Liver (tissue), 9 donors: ENCODE data around the gene TBX15. TPM values are rescaled to one million over a fixed set of nuclear protein-coding genes. Genes with fewer than 3 reads are reported as not detected.

Experiments
- DNase-seq: peaks from one replicate; pipeline ENCODE4 v3.0.0-alpha.2; 2017; ENCODE audit warnings: low spot score
- H3K27ac ChIP-seq, 2 donors: one replicate each; pipeline ENCODE4 v1.7.0; 2013; ENCODE audit warnings: inconsistent platforms in 2 of 2, low read length in 2 of 2, control low read depth in 1 of 2, low read depth in 1 of 2, mild to moderate bottlenecking in 1 of 2
- H3K27me3 ChIP-seq, 4 donors: one replicate each; pipeline versions ENCODE4 v1.6.1 to v1.7.0; 2013; ENCODE audit warnings: low read length in 3 of 4, inconsistent platforms in 1 of 4, mild to moderate bottlenecking in 1 of 4, moderate library complexity in 1 of 4; ENCODE audit not compliant: control insufficient read depth in 4 of 4, insufficient read depth in 4 of 4
- H3K36me3 ChIP-seq, 4 donors: one replicate each; pipeline versions ENCODE4 v1.6.1 to v1.7.0; 2013; ENCODE audit warnings: low read length in 3 of 4, mild to moderate bottlenecking in 3 of 4, low read depth in 1 of 4, moderate library complexity in 1 of 4; ENCODE audit not compliant: control insufficient read depth in 4 of 4, insufficient read depth in 3 of 4
- H3K4me1 ChIP-seq, 4 donors: one replicate each; pipeline versions ENCODE4 v1.6.1 to v1.7.0; 2013; ENCODE audit warnings: low read length in 3 of 4, mild to moderate bottlenecking in 3 of 4, moderate library complexity in 1 of 4; ENCODE audit not compliant: control insufficient read depth in 4 of 4, insufficient read depth in 4 of 4
- H3K4me3 ChIP-seq, 3 donors: one replicate each; pipeline versions ENCODE4 v1.6.1 to v1.7.0; 2013; ENCODE audit warnings: low read length in 3 of 3, control low read depth in 1 of 3, low read depth in 1 of 3, mild to moderate bottlenecking in 1 of 3
- H3K9ac ChIP-seq, 2 donors: one replicate each; pipeline ENCODE4 v1.7.0; 2013; ENCODE audit warnings: low read length in 2 of 2, mild to moderate bottlenecking in 2 of 2, moderate library complexity in 2 of 2, control low read depth in 1 of 2, low read depth in 1 of 2
- H3K9me3 ChIP-seq, 4 donors: one replicate each; pipeline versions ENCODE4 v1.6.1 to v1.7.0; 2013; ENCODE audit warnings: low read length in 3 of 4; ENCODE audit not compliant: control insufficient read depth in 4 of 4
- EGR1 ChIP-seq, 2 donors: IDR thresholded peaks; 2 replicates each; pipeline ENCODE4 v1.6.1; 2016 to 2018; ENCODE audit warnings: antibody characterized with exemption in 2 of 2, low read depth in 2 of 2
- FOXA1 ChIP-seq: IDR thresholded peaks from 2 replicates; pipeline ENCODE4 v1.6.1; 2016; ENCODE audit warnings: antibody characterized with exemption
- FOXA2 ChIP-seq: IDR thresholded peaks from 2 replicates; pipeline ENCODE4 v1.6.1; 2016; ENCODE audit warnings: antibody characterized with exemption
- GABPA ChIP-seq, 2 donors: IDR thresholded peaks in 1 of 2; conservative IDR thresholded peaks in 1 of 2; 2 replicates each; pipeline ENCODE4 v1.6.1; 2016; ENCODE audit warnings: antibody characterized with exemption in 2 of 2, mild to moderate bottlenecking in 1 of 2, moderate library complexity in 1 of 2
- HNF4G ChIP-seq: IDR thresholded peaks from 2 replicates; pipeline ENCODE4 v1.6.1; 2016; ENCODE audit warnings: antibody characterized with exemption
- JUND ChIP-seq, 2 donors: IDR thresholded peaks; 2 replicates each; pipeline ENCODE4 v1.6.1; 2016; ENCODE audit warnings: antibody characterized with exemption in 2 of 2
- NR2F2 ChIP-seq: IDR thresholded peaks from 2 replicates; pipeline ENCODE4 v1.6.1; 2016; ENCODE audit warnings: antibody characterized with exemption
- RAD21 ChIP-seq, 2 donors: IDR thresholded peaks; 2 replicates each; pipeline ENCODE4 v1.6.1; 2016; ENCODE audit warnings: antibody characterized with exemption in 2 of 2, mild to moderate bottlenecking in 2 of 2
- REST ChIP-seq: IDR thresholded peaks from 2 replicates; pipeline ENCODE4 v1.6.1; 2016; ENCODE audit warnings: antibody characterized with exemption, mild to moderate bottlenecking
- RXRA ChIP-seq, 2 donors: IDR thresholded peaks; 2 replicates each; pipeline ENCODE4 v1.6.1; 2017 to 2018; ENCODE audit warnings: antibody characterized with exemption in 2 of 2, mild to moderate bottlenecking in 1 of 2
- SP1 ChIP-seq: IDR thresholded peaks from 2 replicates; pipeline ENCODE4 v1.6.1; 2018; ENCODE audit warnings: antibody characterized with exemption, mild to moderate bottlenecking
- TAF1 ChIP-seq: conservative IDR thresholded peaks from 2 replicates; pipeline ENCODE4 v1.6.1; 2016; ENCODE audit warnings: antibody characterized with exemption, mild to moderate bottlenecking
- YY1 ChIP-seq: IDR thresholded peaks from 2 replicates; pipeline ENCODE4 v1.6.1; 2016; ENCODE audit warnings: antibody characterized with exemption, mild to moderate bottlenecking
- WGBS: extraction: QIAGEN DNeasy Blood & Tissue Kit; methylation state at CpG from one replicate; pipeline ENCODE4 v1.1.7; 2013; 5-methylcytosine and 5-hydroxymethylcytosine counted together
- polyA plus RNA-seq, 2 donors: library from polyadenylated mRNA; stranded (reverse) in 1 of 2; unstranded in 1 of 2; fragments of 200-250 nt in 1 of 2; fragments of >200 nt in 1 of 2; fragmentation: Nextera tagmentation in 1 of 2; extraction: Ambion mirVana in 1 of 2; gene quantifications; one replicate each; pipeline versions ENCODE4 v1.2.1 to v1.2.3, GENCODE V29; 2013 to 2015
- total RNA-seq, 2 donors: library from RNA; depleted of rRNA; stranded (reverse); fragments of >200 nt; gene quantifications; one replicate each; pipeline ENCODE4 v1.2.3, GENCODE V29; 2014
- TF ChIP-seq, protein P1 (sequence below): fragments of 150-350 bp; IDR thresholded peaks from 2 replicates; pipeline ENCODE4 v1.5.1; 2017; ENCODE audit warnings: improper control_type of control experiment, low read depth, low read length; ENCODE audit not compliant: missing input control
- TF ChIP-seq, protein P2 (sequence below): IDR thresholded peaks from 2 replicates; pipeline ENCODE4 v1.6.1; 2016; ENCODE audit warnings: antibody characterized with exemption
- TF ChIP-seq, protein P3 (sequence below): IDR thresholded peaks from 2 replicates; pipeline ENCODE4 v1.6.1; 2016; ENCODE audit warnings: antibody characterized with exemption
- donor health status: healthy.
- donor health status: healthy.
- donor health status: healthy.
- donor health status: healthy.
- donor health status: healthy.

Gene TBX15
- total and polyA plus RNA-seq, 4 donors, result 0.09 to 15.5 (median 3.5) TPM

DNA sequence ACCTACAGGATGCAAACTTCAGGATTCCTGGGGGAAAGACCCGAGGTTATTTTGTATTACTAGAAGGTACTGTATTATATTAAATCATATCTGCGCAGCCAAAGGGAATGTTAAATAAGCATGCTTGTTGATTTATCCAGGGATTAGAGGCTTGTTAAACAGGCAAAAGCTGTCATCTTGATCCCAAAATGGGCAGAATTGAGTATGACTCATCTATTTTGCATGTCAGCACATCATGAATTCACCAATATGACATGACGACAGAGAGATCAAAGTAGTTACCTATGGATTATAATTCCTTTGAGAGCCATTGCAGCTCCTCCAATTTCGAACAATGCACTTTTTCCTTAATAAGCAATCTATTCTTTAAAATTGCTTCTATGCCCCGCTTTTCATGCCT, 66.1 kb downstream of the TBX15 start:
- Histone ChIP-seq H3K4me3 (no peak overlapping the region), H3K9ac (no peak overlapping the region), H3K27ac (no peak overlapping the region), H3K9me3 (no peaks in the 10 kb centered on the region), H3K27me3 (no peaks in the 10 kb centered on the region), H3K4me1 (no peaks in the 10 kb centered on the region), H3K36me3 (no peaks in the 10 kb centered on the region)
- WGBS, result 83% methylated on average over 5 of the region's 5 CpGs
- no peak for DNase-seq
- TF ChIP-seq FOXA1 (no peak), RXRA (IDR thresholded peaks at IDR 0.05) (no peak), SP1 (no peak), HNF4G (no peak), RAD21 (IDR thresholded peaks at IDR 0.05) (no peak), TAF1 (no peak), NR2F2 (no peak), FOXA2 (no peak), GABPA (IDR thresholded peaks at IDR 0.05 in 1 of 2, conservative IDR thresholded peaks at IDR 0.05 in 1 of 2) (no peak), JUND (IDR thresholded peaks at IDR 0.05) (no peak), YY1 (no peak), REST (no peak), EGR1 (IDR thresholded peaks at IDR 0.05; ENCODE audit: low read depth in 2 of 2) (no peak)
- TF ChIP-seq, protein P1, sequence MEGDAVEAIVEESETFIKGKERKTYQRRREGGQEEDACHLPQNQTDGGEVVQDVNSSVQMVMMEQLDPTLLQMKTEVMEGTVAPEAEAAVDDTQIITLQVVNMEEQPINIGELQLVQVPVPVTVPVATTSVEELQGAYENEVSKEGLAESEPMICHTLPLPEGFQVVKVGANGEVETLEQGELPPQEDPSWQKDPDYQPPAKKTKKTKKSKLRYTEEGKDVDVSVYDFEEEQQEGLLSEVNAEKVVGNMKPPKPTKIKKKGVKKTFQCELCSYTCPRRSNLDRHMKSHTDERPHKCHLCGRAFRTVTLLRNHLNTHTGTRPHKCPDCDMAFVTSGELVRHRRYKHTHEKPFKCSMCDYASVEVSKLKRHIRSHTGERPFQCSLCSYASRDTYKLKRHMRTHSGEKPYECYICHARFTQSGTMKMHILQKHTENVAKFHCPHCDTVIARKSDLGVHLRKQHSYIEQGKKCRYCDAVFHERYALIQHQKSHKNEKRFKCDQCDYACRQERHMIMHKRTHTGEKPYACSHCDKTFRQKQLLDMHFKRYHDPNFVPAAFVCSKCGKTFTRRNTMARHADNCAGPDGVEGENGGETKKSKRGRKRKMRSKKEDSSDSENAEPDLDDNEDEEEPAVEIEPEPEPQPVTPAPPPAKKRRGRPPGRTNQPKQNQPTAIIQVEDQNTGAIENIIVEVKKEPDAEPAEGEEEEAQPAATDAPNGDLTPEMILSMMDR, result no peak
- TF ChIP-seq, protein P2, sequence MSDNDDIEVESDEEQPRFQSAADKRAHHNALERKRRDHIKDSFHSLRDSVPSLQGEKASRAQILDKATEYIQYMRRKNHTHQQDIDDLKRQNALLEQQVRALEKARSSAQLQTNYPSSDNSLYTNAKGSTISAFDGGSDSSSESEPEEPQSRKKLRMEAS, result no peak
- TF ChIP-seq, protein P3, sequence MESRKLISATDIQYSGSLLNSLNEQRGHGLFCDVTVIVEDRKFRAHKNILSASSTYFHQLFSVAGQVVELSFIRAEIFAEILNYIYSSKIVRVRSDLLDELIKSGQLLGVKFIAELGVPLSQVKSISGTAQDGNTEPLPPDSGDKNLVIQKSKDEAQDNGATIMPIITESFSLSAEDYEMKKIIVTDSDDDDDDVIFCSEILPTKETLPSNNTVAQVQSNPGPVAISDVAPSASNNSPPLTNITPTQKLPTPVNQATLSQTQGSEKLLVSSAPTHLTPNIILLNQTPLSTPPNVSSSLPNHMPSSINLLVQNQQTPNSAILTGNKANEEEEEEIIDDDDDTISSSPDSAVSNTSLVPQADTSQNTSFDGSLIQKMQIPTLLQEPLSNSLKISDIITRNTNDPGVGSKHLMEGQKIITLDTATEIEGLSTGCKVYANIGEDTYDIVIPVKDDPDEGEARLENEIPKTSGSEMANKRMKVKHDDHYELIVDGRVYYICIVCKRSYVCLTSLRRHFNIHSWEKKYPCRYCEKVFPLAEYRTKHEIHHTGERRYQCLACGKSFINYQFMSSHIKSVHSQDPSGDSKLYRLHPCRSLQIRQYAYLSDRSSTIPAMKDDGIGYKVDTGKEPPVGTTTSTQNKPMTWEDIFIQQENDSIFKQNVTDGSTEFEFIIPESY, result no peak

GRCh38 chr1:118920124-118920717, 67.9 kb downstream of the TBX15 start:
- Histone ChIP-seq H3K27me3 (no peaks in the 10 kb centered on the region), H3K4me1 (no peaks in the 10 kb centered on the region), H3K36me3 (no peaks in the 10 kb centered on the region), H3K4me3 (no peak overlapping the region), H3K9me3 (no peaks in the 10 kb centered on the region), H3K27ac (no peak overlapping the region), H3K9ac (no peak overlapping the region)
- DNase-seq, result no peak
- 77% methylated on average over 4 of the region's 4 CpGs for WGBS
- TF ChIP-seq, protein P3, result no peak
- no peak for TF ChIP-seq RAD21 (IDR thresholded peaks at IDR 0.05)
- TF ChIP-seq NR2F2, result no peak
- TF ChIP-seq REST, result no peak
- TF ChIP-seq HNF4G, result no peak
- TF ChIP-seq YY1, result no peak
